SK-N-SH (cell line): Measurements from ENCODE around the gene AGBL4. TPM values are rescaled to one million over a fixed set of nuclear protein-coding genes. Genes with fewer than 3 reads are reported as not detected.

ENCODE experiments used
- CTCF ChIA-PET: fragments of 300-600, 350-600 bp; formaldehyde crosslinking; extraction: SDS; loops from one replicate; lab custom pipeline; 2021; lab: Yijun Ruan, JAX
- POLR2A ChIA-PET: fragments of 350-600 bp; sonication (Branson Sonifier 250); formaldehyde crosslinking; extraction: SDS; loops from one replicate; lab custom pipeline; 2020; ENCODE audit warnings: antibody characterized with exemption, inconsistent platforms; lab: Yijun Ruan, JAX
- DNase-seq: peaks from one replicate; pipeline ENCODE4 v3.0.0; 2012
- H2AFZ ChIP-seq: fragments of 200-600 bp; sonication (generic); 2 replicates; pipeline ENCODE4 v1.8.1; 2016; ENCODE audit warnings: antibody characterized with exemption, mild to moderate bottlenecking, low read depth
- H3F3A ChIP-seq: fragments of 200-600 bp; sonication (generic); replicated peaks from 2 replicates; pipeline ENCODE3; 2016; ENCODE audit warnings: antibody characterized with exemption, mild to moderate bottlenecking; ENCODE audit not compliant: insufficient read depth
- H3K27ac ChIP-seq, 2 experiments: fragments of 200-500 bp in 1 of 2; fragments of 200-600 bp in 1 of 2; sonication (Bioruptor generic) in 1 of 2; sonication (generic), shearing (Covaris generic) in 1 of 2; 2 replicates each; pipeline versions ENCODE4 v1.5.1 to v1.6.1; 2014 to 2016; ENCODE audit warnings: low read depth in 2 of 2, inconsistent platforms in 1 of 2, low read length in 1 of 2, mild to moderate bottlenecking in 1 of 2, mixed read lengths in 1 of 2
- H3K27me3 ChIP-seq: fragments of 200-600 bp; sonication (generic), shearing (Covaris generic); 2 replicates; pipeline ENCODE4 v1.6.1; 2016; ENCODE audit warnings: mixed run types; ENCODE audit not compliant: insufficient read depth
- H3K36me3 ChIP-seq, 2 experiments: fragments of 200-500 bp in 1 of 2; fragments of 200-600 bp in 1 of 2; sonication (Bioruptor generic) in 1 of 2; sonication (generic) in 1 of 2; replicated peaks in 1 of 2; 2 replicates each; pipeline versions ENCODE3 to v1.5.1; 2014 to 2016; ENCODE audit warnings: low read length in 1 of 2, mild to moderate bottlenecking in 1 of 2; ENCODE audit not compliant: insufficient read depth in 2 of 2, control insufficient read depth in 1 of 2
- H3K4me1 ChIP-seq, 2 experiments: fragments of 200-500 bp in 1 of 2; fragments of 200-600 bp in 1 of 2; sonication (Bioruptor generic) in 1 of 2; sonication (generic), shearing (Covaris generic) in 1 of 2; 2 replicates each; pipeline versions ENCODE4 v1.5.1 to v1.6.1; 2014 to 2016; ENCODE audit warnings: low read depth in 1 of 2, low read length in 1 of 2, mixed run types in 1 of 2; ENCODE audit not compliant: insufficient read depth in 2 of 2, control insufficient read depth in 1 of 2
- H3K4me2 ChIP-seq: fragments of 200-600 bp; sonication (generic), shearing (Covaris generic); 2 replicates; pipeline ENCODE4 v1.6.1; 2017; ENCODE audit warnings: mixed run types
- H3K4me3 ChIP-seq, 2 experiments: fragments of 200-500 bp in 1 of 2; fragments of 200-600 bp in 1 of 2; sonication (Bioruptor generic) in 1 of 2; sonication (generic), shearing (Covaris generic) in 1 of 2; 2 replicates each; pipeline versions ENCODE4 v1.5.1 to v1.8.1; 2014 to 2016; ENCODE audit warnings: low read depth in 2 of 2, inconsistent platforms in 1 of 2, low read length in 1 of 2, mild to moderate bottlenecking in 1 of 2, mixed read lengths in 1 of 2, moderate library complexity in 1 of 2
- H3K79me2 ChIP-seq: fragments of 200-600 bp; sonication (generic); 2 replicates; pipeline ENCODE4 v1.8.1; 2017; ENCODE audit warnings: mild to moderate bottlenecking; ENCODE audit not compliant: insufficient read depth
- H3K9ac ChIP-seq: fragments of 200-600 bp; sonication (generic); 2 replicates; pipeline ENCODE4 v1.6.1; 2017; ENCODE audit warnings: mixed run types
- H3K9me2 ChIP-seq: fragments of 200-600 bp; sonication (generic); 2 replicates; pipeline ENCODE4 v1.6.1; 2017; ENCODE audit warnings: mixed run types
- H3K9me3 ChIP-seq: fragments of 200-600 bp; sonication (generic); 2 replicates; pipeline ENCODE4 v1.6.1; 2017; ENCODE audit warnings: mixed run types, mild to moderate bottlenecking, moderate library complexity
- H4K20me1 ChIP-seq: fragments of 200-600 bp; sonication (generic); 2 replicates; pipeline ENCODE4 v1.6.1; 2017; ENCODE audit warnings: mild to moderate bottlenecking, mixed run types; ENCODE audit not compliant: insufficient read depth
- EP300 ChIP-seq, 2 experiments: IDR thresholded peaks; 2 replicates each; pipeline versions ENCODE4 v1.4.0 to v1.6.1; 2012; ENCODE audit warnings: borderline replicate concordance in 1 of 2, low read depth in 1 of 2, low read length in 1 of 2
- EZH2phosphoT487 ChIP-seq: fragments of 200-600 bp; sonication (generic); IDR thresholded peaks from 2 replicates; pipeline ENCODE4 v1.6.1; 2017; ENCODE audit warnings: low read depth, mixed run types, mild to moderate bottlenecking, antibody characterized with exemption, moderate library complexity, borderline replicate concordance
- JUND ChIP-seq: IDR thresholded peaks from 2 replicates; pipeline ENCODE4 v1.4.0; 2012
- MXI1 ChIP-seq: IDR thresholded peaks from 2 replicates; pipeline ENCODE4 v1.6.1; 2012; ENCODE audit warnings: mild to moderate bottlenecking, low read depth, low read length, improper control_type of control experiment
- NFIC ChIP-seq: IDR thresholded peaks from 2 replicates; pipeline ENCODE4 v1.4.0; 2012; ENCODE audit warnings: borderline replicate concordance
- NRF1 ChIP-seq: IDR thresholded peaks from 2 replicates; pipeline ENCODE4 v1.6.1; 2012; ENCODE audit warnings: low read depth, mild to moderate bottlenecking, low read length
- POLR2AphosphoS5 ChIP-seq: IDR thresholded peaks from 2 replicates; pipeline ENCODE4 v1.6.1; 2012; ENCODE audit warnings: low read depth, low read length
- RCOR1 ChIP-seq: fragments of 150-350 bp; IDR thresholded peaks from 2 replicates; pipeline ENCODE4 v1.6.1; 2017; ENCODE audit warnings: antibody characterized with exemption, low read length
- RFX5 ChIP-seq: IDR thresholded peaks from 2 replicates; pipeline ENCODE4 v1.6.1; 2012; ENCODE audit warnings: mild to moderate bottlenecking, improper control_type of control experiment, low read length
- RXRA ChIP-seq: IDR thresholded peaks from 2 replicates; pipeline ENCODE4 v1.4.0; 2012; ENCODE audit warnings: low read depth, mild to moderate bottlenecking, borderline replicate concordance
- SIN3A ChIP-seq: IDR thresholded peaks from 2 replicates; pipeline ENCODE4 v1.6.1; 2012; ENCODE audit warnings: low read depth, mild to moderate bottlenecking, low read length, moderate library complexity, borderline replicate concordance
- TAF1 ChIP-seq: IDR thresholded peaks from 2 replicates; pipeline ENCODE4 v1.6.1; 2012; ENCODE audit warnings: low read depth, mild to moderate bottlenecking, low read length, moderate library complexity, borderline replicate concordance
- TEAD4 ChIP-seq: IDR thresholded peaks from 2 replicates; pipeline ENCODE4 v1.4.0; 2012; ENCODE audit warnings: mild to moderate bottlenecking, borderline replicate concordance; ENCODE audit not compliant: insufficient read depth
- YY1 ChIP-seq: IDR thresholded peaks from 2 replicates; pipeline ENCODE4 v1.4.0; 2012; ENCODE audit warnings: low read depth, mild to moderate bottlenecking
- WGBS: methylation state at CpG from one replicate; pipeline ENCODE4 v1.1.6; 2017; ENCODE audit warnings: low lambda C conversion rate; 5-methylcytosine and 5-hydroxymethylcytosine counted together
- polyA plus RNA-seq, 3 experiments: library from polyadenylated mRNA; depleted of rRNA; stranded (reverse); fragments of >200 nt; gene quantifications; 2 replicates each; pipeline ENCODE4 v1.2.3, GENCODE V29; 2012
- TF ChIP-seq, protein P1 (sequence below): IDR thresholded peaks from 2 replicates; pipeline ENCODE4 v1.4.0; 2012; ENCODE audit warnings: low read depth
- TF ChIP-seq, protein P2 (sequence below): fragments of 150-350 bp; IDR thresholded peaks from 2 replicates; pipeline ENCODE4 v1.6.1; 2016; ENCODE audit warnings: mild to moderate bottlenecking, low read depth, low read length
- TF ChIP-seq, protein P3 (sequence below): fragments of 200-600 bp; sonication (generic); IDR thresholded peaks from 2 replicates; pipeline ENCODE4 v1.6.1; 2017; ENCODE audit warnings: antibody characterized with exemption, mild to moderate bottlenecking, moderate library complexity
- TF ChIP-seq, protein P4 (sequence below): IDR thresholded peaks from 2 replicates; pipeline ENCODE4; 2012

The AGBL4 gene
- polyA plus RNA-seq, 1 of the 3 experiments (the other 2 are of a cell fraction), result 0.07 TPM

DNA sequence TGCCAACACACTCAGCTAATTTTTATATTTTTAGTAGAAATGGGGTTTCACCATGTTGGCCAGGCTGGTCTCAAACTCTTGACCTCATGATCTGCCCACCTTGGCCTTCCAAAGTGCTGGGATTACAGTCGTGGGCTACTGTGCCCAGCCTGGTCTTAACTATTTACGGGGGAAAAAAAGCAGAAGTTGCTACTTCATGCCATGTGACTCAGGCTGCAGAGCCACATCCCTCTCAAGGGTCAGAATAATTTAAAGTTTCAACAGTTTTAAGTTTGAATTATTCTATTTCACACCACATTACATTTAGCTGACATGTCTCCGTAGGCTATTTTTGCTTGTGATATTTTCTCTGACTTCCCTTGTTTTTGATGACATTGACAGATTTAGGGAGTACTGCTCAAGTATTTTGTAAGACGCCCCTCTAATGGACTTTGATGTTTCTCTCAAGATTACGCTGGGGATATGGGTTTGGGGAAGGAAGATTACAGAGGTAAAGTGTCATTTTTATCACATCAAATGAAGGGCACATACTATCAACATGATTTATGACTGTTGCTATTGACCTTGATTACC is 14.6 kb upstream of the AGBL4 start:
- no peak for TF ChIP-seq RXRA
- no peak for DNase-seq
- Histone ChIP-seq H3K9me2 (no peaks in the 10 kb centered on the region), H3K36me3 (no peaks in the 10 kb centered on the region), H3K27ac (no peak overlapping the region), H3K9ac (no peak overlapping the region), H3K9me3 (no peaks in the 10 kb centered on the region), H3K4me2 (no peak overlapping the region), H2AFZ (no peak overlapping the region), H3K4me1 (no peaks in the 10 kb centered on the region), H3K79me2 (no peaks in the 10 kb centered on the region), H3K27me3 (no peaks in the 10 kb centered on the region), H4K20me1 (no peaks in the 10 kb centered on the region), H3F3A (no peaks in the 10 kb centered on the region), H3K4me3 (no peak overlapping the region)
- POLR2A ChIA-PET, result no interaction called here
- 48% methylated on average over 5 of the region's 5 CpGs for whole genome bisulfite sequencing
- CTCF ChIA-PET, result interaction anchor here (1.1 to 6.7 kb wide), 2 partner anchors 8 to 233 kb away, joined by 3 to 49 read pairs; no protein-coding TSS in a partner anchor

DNA sequence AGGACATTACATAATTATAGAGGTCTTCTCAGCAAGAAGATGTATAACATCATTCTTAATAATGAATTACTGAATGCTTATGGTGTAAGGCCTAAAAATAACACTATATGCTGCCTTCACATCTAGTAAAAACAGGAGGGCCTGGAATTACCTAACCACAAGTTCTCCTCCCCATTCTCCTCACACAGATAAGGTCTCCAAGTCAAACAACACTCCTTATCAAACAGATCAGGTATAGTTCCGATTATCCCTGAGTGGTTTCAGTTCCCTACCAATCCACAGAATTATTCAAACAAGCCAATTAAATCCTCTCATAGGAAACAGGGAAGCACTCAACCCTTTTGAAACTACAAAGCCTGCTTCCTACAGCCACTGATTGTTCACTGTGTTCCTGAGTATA is 4.0 kb upstream of the AGBL4 start:
- H3K9me3 ChIP-seq, result no peaks in the 10 kb centered on the region
- TF ChIP-seq, protein P1, sequence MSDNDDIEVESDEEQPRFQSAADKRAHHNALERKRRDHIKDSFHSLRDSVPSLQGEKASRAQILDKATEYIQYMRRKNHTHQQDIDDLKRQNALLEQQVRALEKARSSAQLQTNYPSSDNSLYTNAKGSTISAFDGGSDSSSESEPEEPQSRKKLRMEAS, result no peak
- TF ChIP-seq YY1 (no peak), SIN3A (no peak), MXI1 (no peak), EZH2phosphoT487 (no peak), POLR2AphosphoS5 (no peak), TEAD4 (no peak), JUND (no peak), RCOR1 (no peak)
- TF ChIP-seq, protein P2, sequence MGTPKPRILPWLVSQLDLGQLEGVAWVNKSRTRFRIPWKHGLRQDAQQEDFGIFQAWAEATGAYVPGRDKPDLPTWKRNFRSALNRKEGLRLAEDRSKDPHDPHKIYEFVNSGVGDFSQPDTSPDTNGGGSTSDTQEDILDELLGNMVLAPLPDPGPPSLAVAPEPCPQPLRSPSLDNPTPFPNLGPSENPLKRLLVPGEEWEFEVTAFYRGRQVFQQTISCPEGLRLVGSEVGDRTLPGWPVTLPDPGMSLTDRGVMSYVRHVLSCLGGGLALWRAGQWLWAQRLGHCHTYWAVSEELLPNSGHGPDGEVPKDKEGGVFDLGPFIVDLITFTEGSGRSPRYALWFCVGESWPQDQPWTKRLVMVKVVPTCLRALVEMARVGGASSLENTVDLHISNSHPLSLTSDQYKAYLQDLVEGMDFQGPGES, result no peak
- TF ChIP-seq, all 33 proteins: peak for 0
- no peaks in the 10 kb centered on the region for H3K27me3 ChIP-seq
- WGBS, result 80% methylated on average over 1 of the region's 1 CpG
- ChIA-PET POLR2A (no interaction called here), CTCF (no interaction called here)
- H3K79me2 ChIP-seq, result no peaks in the 10 kb centered on the region
- DNase-seq, result no peak
- no peaks in the 10 kb centered on the region for H3F3A ChIP-seq
- no peak overlapping the region for H3K4me2 ChIP-seq
- no peak overlapping the region for H2AFZ ChIP-seq
- H3K4me1 ChIP-seq, result peaks cover 0 to 15% of the 10 kb centered on the region in 2 experiments; a peak in 1 of 4 replicates
- no peak overlapping the region for H3K9ac ChIP-seq
- H3K9me2 ChIP-seq, result no peaks in the 10 kb centered on the region
- no peak overlapping the region for H3K4me3 ChIP-seq
- H4K20me1 ChIP-seq, result no peaks in the 10 kb centered on the region
- H3K36me3 ChIP-seq, result no peaks in the 10 kb centered on the region
- H3K27ac ChIP-seq, result no peak overlapping the region

DNA sequence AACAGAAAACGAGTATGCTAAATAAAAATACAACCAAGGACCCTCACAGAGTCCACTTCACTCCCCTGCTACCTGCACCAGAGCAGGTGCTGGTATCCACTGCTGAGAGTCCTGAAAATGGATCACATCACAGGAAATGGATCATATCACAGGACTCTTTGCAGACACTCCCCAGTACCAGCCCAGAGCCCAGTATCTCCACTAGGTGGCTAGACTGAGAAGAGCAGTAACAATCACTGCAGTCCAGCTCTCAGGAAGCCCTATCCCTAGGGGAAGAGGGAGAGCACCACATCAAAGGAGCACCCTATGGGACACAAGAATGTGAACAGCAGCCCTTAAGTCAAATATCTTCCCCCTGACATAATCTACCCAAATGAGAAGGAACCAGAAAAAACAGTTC is 28.0 kb downstream of the AGBL4 start:
- POLR2A ChIA-PET, result no interaction called here
- TF ChIP-seq YY1 (no peak), EP300 (IDR thresholded peaks at IDR 0.05; ENCODE audit: borderline replicate concordance in 1 of 2, low read depth in 1 of 2, low read length in 1 of 2) (no peak), MXI1 (no peak), TEAD4 (no peak), NFIC (no peak), RCOR1 (no peak), TAF1 (no peak), NRF1 (no peak), JUND (no peak), RFX5 (no peak)
- TF ChIP-seq, protein P3, sequence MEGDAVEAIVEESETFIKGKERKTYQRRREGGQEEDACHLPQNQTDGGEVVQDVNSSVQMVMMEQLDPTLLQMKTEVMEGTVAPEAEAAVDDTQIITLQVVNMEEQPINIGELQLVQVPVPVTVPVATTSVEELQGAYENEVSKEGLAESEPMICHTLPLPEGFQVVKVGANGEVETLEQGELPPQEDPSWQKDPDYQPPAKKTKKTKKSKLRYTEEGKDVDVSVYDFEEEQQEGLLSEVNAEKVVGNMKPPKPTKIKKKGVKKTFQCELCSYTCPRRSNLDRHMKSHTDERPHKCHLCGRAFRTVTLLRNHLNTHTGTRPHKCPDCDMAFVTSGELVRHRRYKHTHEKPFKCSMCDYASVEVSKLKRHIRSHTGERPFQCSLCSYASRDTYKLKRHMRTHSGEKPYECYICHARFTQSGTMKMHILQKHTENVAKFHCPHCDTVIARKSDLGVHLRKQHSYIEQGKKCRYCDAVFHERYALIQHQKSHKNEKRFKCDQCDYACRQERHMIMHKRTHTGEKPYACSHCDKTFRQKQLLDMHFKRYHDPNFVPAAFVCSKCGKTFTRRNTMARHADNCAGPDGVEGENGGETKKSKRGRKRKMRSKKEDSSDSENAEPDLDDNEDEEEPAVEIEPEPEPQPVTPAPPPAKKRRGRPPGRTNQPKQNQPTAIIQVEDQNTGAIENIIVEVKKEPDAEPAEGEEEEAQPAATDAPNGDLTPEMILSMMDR, result no peak; the same call in 1 of the 2 replicates
- TF ChIP-seq, protein P4, sequence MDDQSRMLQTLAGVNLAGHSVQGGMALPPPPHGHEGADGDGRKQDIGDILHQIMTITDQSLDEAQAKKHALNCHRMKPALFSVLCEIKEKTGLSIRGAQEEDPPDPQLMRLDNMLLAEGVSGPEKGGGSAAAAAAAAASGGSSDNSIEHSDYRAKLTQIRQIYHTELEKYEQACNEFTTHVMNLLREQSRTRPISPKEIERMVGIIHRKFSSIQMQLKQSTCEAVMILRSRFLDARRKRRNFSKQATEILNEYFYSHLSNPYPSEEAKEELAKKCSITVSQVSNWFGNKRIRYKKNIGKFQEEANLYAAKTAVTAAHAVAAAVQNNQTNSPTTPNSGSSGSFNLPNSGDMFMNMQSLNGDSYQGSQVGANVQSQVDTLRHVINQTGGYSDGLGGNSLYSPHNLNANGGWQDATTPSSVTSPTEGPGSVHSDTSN, result no peak

More for the DNA sequence above, 28.0 kb downstream of the AGBL4 start:
- CTCF ChIA-PET, result interaction anchor here (1.0 to 1.6 kb wide), 2 partner anchors 12 to 323 kb away, joined by 3 to 5 read pairs; no protein-coding TSS in a partner anchor
- Histone ChIP-seq H3K36me3 (no peaks in the 10 kb centered on the region), H3K9me3 (no peaks in the 10 kb centered on the region), H3K27me3 (no peaks in the 10 kb centered on the region), H2AFZ (no peak overlapping the region), H3K4me1 (no peaks in the 10 kb centered on the region), H3F3A (no peaks in the 10 kb centered on the region), H3K9ac (no peak overlapping the region), H3K4me2 (no peak overlapping the region), H3K79me2 (no peaks in the 10 kb centered on the region), H4K20me1 (no peaks in the 10 kb centered on the region), H3K27ac (no peak overlapping the region), H3K4me3 (no peak overlapping the region), H3K9me2 (no peaks in the 10 kb centered on the region)
- DNase-seq, result no peak
- 0% methylated on average over 1 of the region's 1 CpG for WGBS
